Thoracic aorta (tissue), 2 donors: ENCODE measurements around the gene RETREG1. TPM values are rescaled to one million over a fixed set of nuclear protein-coding genes. Genes with fewer than 3 reads are reported as not detected.

Experiments
- ATAC-seq: fragments of 150-250 bp; one replicate; pipeline ENCODE4 v1.8.0; 2017; ENCODE audit warnings: low read depth; ENCODE audit not compliant: insufficient number of reproducible peaks, low FRiP score
- DNase-seq: peaks from one replicate; pipeline ENCODE4 v3.0.0-alpha.2; 2020; ENCODE audit warnings: low spot score
- H3K27ac ChIP-seq, 2 donors: fragments of 200-600 bp; sonication (generic); 1 replicate in 1 of 2; 2 replicates in 1 of 2; pipeline ENCODE4 v1.5.1; 2016; ENCODE audit warnings: mild to moderate bottlenecking in 2 of 2, moderate library complexity in 2 of 2
- H3K27me3 ChIP-seq: fragments of 200-600 bp; sonication (generic); replicated peaks from 2 replicates; pipeline ENCODE4 v1.6.0; 2016; ENCODE audit warnings: mild to moderate bottlenecking; ENCODE audit not compliant: insufficient read depth
- H3K36me3 ChIP-seq: fragments of 200-600 bp; sonication (generic); one replicate; pipeline ENCODE4 v1.5.1; 2016
- H3K4me1 ChIP-seq, 2 donors: fragments of 200-600 bp; sonication (generic); 1 replicate in 1 of 2; 2 replicates in 1 of 2; pipeline versions ENCODE4 v1.5.1 to v1.6.0; 2016; ENCODE audit warnings: low read depth in 2 of 2, mild to moderate bottlenecking in 1 of 2; ENCODE audit not compliant: control insufficient read depth in 1 of 2
- H3K4me3 ChIP-seq: fragments of 200-600 bp; sonication (generic); 2 replicates; pipeline ENCODE4 v1.5.1; 2016; ENCODE audit warnings: mild to moderate bottlenecking
- H3K9me3 ChIP-seq: fragments of 200-600 bp; sonication (generic); 2 replicates; pipeline ENCODE4 v1.5.1; 2016
- total RNA-seq, 2 donors: library from RNA; depleted of rRNA; stranded (reverse); fragments of >200 nt; gene quantifications; one replicate each; pipeline versions ENCODE4 v1.1.0 to v1.2.3, GENCODE V29; 2016
- TF ChIP-seq, protein P1 (sequence below): fragments of 200-600 bp; sonication (generic); IDR thresholded peaks from one replicate; pipeline ENCODE4 v1.5.1; 2019; ENCODE audit warnings: antibody characterized with exemption

Gene RETREG1
- total RNA-seq, 2 donors from 2014 or later, result 3.8 to 6.5 TPM

DNA sequence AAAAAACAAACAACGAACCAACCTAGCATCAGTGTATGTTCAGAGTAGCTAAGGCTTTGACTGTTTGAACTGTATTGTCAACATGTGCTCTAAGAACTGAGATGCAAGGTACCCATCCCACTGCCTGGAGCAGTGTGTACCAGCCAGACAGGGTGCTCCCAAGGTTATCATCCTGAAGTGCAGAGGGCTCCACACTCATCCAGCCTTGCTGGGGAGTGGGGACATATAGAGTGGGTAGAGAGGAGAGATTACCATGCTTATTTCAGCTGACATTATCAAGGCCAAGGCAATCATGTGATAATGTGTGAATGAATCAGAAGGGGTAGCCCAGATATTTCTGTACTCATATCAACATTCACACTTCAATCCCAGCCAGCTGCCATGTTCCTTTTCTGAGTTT is 82.5 kb downstream of the RETREG1 start:
- no peak for ATAC-seq
- H3K4me3 ChIP-seq, result no peak overlapping the region

DNA sequence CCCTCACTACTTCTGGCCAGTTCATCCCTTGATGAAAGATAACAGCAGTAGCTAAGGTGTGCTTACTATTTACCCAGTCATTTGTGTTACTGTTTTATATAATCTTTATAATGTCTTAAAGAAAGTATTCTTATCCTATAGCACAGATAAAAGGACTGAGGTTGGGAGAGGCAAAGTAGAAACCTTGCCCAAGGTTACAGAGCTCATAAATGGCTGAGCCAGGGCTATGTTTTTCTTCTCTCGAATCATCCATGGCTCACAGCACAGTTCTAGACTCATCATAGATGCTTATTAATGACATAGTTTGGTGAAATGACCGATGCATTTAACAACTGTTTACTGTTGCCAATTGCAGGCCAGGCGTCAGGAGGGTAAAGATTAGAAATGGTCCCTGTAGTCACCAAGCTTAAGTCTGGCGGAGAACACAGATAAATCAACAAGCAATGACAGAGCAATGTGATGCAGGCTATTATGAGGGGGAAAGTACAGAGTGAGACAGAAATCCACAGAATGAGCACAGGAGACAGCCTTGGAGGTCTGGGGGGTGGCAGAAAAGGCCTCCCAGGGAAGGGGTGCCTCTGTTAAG is 85.6 kb downstream of the RETREG1 start:
- Histone ChIP-seq H3K9me3 (no peaks in the 10 kb centered on the region), H3K4me3 (no peak overlapping the region), H3K27ac (no peak overlapping the region), H3K36me3 (no peaks in the 10 kb centered on the region), H3K4me1 (no peaks in the 10 kb centered on the region), H3K27me3 (no peaks in the 10 kb centered on the region)
- DNase-seq (no peak), ATAC-seq (no peak)
- TF ChIP-seq, protein P1, sequence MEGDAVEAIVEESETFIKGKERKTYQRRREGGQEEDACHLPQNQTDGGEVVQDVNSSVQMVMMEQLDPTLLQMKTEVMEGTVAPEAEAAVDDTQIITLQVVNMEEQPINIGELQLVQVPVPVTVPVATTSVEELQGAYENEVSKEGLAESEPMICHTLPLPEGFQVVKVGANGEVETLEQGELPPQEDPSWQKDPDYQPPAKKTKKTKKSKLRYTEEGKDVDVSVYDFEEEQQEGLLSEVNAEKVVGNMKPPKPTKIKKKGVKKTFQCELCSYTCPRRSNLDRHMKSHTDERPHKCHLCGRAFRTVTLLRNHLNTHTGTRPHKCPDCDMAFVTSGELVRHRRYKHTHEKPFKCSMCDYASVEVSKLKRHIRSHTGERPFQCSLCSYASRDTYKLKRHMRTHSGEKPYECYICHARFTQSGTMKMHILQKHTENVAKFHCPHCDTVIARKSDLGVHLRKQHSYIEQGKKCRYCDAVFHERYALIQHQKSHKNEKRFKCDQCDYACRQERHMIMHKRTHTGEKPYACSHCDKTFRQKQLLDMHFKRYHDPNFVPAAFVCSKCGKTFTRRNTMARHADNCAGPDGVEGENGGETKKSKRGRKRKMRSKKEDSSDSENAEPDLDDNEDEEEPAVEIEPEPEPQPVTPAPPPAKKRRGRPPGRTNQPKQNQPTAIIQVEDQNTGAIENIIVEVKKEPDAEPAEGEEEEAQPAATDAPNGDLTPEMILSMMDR, result no peak

More for the DNA sequence above, 82.5 kb downstream of the RETREG1 start:
- TF ChIP-seq, protein P1, result no peak
- Histone ChIP-seq H3K27me3 (no peaks in the 10 kb centered on the region), H3K4me1 (peaks cover 3 to 6% of the 10 kb centered on the region in 2 donors), H3K9me3 (no peaks in the 10 kb centered on the region), H3K27ac (no peak overlapping the region), H3K36me3 (no peaks in the 10 kb centered on the region)
- DNase-seq, result no peak

DNA sequence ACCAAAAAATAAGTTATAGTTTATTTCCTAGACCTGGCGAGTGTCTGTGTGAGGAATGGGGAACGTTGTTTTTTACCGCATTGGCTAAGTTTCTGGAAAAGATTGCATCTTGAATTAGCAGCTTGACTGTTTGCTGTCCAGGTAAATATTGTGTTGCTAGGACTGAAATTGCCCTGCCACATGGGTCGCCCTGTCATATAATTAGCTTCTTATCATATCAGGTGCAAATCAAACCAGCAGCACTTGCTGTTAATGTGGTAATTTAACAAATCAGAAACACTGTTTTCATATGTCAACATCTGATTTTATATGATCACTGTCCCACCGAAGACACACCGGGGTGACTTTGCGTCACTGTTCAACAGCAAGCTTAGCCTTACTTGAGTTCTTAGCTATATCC is 87.5 kb downstream of the RETREG1 start:
- Histone ChIP-seq H3K27me3 (no peaks in the 10 kb centered on the region), H3K4me3 (no peak overlapping the region), H3K36me3 (no peaks in the 10 kb centered on the region), H3K9me3 (no peaks in the 10 kb centered on the region), H3K4me1 (peaks cover 0 to under 1% of the 10 kb centered on the region in 2 donors), H3K27ac (no peak overlapping the region)
- DNase-seq (no peak), ATAC-seq (no peak)
- TF ChIP-seq, protein P1, result no peak

DNA sequence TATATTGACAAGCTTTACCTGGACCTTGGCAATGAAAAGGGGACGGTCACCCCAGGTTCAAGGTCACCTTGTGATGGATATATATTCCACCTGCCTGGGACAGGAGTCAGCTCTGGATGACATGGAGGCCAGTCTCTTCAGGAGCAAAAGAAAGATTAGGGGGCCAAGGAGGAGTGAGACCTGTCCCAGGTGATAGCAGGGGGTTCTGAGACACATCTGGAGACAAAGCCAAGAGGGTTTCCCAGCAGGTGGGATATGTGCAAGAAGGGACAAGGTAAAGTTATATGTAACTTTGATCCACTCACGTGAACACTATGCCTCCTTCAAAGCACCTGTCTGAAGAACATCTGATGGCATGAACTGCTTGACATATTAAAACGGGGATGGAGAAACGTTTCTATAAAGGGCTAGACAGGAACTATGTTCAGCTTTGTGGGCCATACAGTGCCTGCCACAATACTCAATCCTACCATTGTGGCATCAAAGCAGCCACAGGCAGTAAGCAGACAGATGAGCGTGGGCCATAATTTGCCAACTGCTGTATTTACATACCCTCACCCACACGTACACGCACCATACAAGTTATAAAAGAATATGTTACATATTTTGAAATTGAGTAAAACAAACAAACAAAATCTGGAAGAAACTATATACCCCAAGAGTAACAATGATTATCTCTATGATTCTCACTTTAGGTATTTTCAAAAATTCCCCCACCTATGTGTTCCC is 88.3 kb downstream of the RETREG1 start:
- ATAC-seq (no peak), DNase-seq (no peak)
- Histone ChIP-seq H3K36me3 (no peaks in the 10 kb centered on the region), H3K27me3 (no peaks in the 10 kb centered on the region), H3K4me1 (peaks cover 0 to 4% of the 10 kb centered on the region in 2 donors), H3K27ac (no peak overlapping the region), H3K4me3 (no peak overlapping the region), H3K9me3 (no peaks in the 10 kb centered on the region)
- TF ChIP-seq, protein P1, result no peak

DNA sequence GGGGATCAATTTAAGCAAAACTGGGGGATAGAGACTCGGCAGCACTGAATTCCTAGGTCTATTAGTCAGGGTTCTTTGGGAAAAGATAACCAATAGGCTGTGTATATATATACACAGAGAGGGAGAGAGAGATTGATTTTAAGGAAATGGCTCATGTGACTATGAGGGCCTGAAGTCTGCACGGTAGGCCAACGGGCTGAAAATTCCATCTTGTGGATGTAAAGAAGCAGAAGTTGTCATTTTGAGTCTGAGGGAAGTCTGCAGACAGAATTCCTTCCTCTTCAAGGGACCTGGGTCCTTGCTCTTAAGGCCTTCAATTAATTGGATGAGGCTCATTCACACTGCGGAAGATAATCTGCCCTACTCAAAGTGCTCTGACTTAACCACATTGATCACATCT is 91.1 kb downstream of the RETREG1 start:
- Histone ChIP-seq H3K27me3 (no peaks in the 10 kb centered on the region), H3K27ac (no peak overlapping the region), H3K36me3 (no peaks in the 10 kb centered on the region), H3K9me3 (no peaks in the 10 kb centered on the region), H3K4me1 (peaks cover 0 to 4% of the 10 kb centered on the region in 2 donors), H3K4me3 (no peak overlapping the region)
- DNase-seq (no peak), ATAC-seq (no peak)
- TF ChIP-seq, protein P1, result no peak
